ENCODE results near the gene SNRPD1.
"Not testable (repeated sequence)": the region's sequence is repeated elsewhere in the genome, so short reads cannot be mapped to it uniquely, and the experiment has no call there.

Gene SNRPD1

DNA sequence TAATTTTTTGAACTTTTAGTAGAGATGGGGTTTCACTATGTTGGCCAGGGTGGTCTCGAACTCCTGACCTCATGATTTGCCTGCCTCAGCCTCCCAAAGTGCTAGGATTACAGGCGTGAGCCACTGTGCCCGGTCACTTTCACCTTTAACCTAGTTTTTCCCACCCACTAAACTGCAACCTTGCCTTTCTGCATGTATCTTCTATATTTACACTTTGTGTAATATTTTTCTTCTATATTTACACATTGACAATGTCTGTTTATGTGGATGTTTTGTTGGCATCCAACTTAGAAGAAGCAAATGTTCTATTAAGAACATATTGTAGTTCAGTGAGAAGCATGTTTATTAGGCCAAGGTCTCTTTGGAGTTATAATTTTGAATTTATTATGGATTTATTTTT lies 26.7 kb downstream of the SNRPD1 start:
- DNase-seq: no peak

GRCh38 chr18:21640375-21640774 lies 28.3 kb downstream of the SNRPD1 start:
- not testable (repeated sequence) for DNase-seq

DNA sequence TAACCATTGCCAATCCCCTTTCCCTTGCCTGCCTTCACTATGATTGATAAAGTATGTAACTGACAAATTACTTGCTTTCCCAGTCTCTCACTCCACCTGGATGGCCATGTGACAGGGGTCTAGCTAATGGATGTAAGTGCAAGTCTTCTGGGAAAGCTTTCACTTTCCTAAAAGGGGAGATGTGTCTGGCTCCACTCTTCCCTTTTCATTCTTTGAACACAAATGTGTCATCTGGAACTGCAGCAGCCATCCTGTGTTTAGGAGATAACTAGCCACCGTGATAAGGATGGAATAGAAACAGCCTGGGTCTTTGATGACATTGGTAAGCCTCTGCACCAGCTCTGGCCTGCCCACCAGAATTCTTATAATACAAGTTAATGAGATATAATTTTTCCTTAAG lies 38.2 kb downstream of the SNRPD1 start:
- DNase-seq: no peak

GRCh38 chr18:21652073-21652472 lies 40.0 kb downstream of the SNRPD1 start:
- DNase-seq: no peak

DNA sequence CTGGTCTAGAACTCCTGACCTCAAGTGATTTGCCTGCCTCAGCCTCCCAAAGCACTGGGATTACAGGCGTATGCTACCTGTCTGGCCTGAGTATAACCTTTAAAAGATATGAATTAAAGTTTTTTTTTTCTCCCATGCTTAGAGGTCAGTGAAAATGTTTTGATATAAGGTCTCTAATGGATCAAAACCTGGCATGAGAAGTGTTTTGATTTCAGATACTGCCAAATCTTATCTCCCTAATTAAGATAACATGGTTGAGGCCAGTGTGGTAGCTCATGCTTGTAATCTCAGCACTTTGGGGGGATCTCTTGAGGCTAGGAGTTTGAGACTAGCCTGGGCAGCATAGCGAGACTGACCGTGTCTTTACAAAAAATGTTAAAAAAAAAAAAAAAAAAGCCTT lies 41.2 kb downstream of the SNRPD1 start:
- DNase-seq: no peak

GRCh38 chr18:21656402-21656801 lies 44.3 kb downstream of the SNRPD1 start:
- no peak for DNase-seq

DNA sequence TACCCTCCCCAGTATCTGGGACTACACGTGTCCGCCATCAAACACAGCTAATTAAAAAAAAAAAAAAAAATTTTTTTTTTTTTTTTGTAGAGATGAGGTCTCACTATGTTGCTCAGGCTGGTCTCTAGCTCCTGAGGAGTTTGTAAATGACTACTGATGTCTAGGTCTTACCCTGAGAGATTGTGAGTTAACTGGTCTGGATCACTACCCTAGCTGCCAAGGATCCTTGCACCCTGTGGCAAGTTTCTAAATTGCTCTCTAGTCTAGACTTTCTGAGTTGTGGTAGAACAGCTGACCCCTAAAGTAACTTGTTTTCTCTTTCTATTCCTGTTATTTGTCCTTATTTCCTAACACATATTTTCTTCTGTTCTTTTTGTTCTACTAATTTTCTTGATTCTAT lies 48.0 kb downstream of the SNRPD1 start:
- DNase-seq: no peak

DNA sequence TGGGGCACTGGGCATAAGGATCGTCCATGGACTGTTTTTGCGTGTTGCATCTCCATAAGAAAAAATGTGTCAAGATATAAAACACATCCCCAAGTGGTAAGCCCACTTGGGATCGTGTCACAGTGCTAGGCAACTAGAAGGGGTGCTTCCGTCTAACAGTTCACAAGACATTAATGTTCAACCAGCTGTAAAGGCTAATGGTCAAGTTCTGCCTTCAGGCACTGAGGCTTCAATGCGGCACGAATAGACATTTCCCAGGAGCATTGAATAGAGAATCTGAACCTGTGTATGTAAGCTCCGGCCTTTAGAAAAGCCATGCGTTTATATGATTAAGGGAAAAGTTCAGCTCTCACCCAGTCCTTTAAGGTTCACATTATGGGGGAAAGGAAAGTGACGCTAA lies 50.5 kb downstream of the SNRPD1 start:
- no peak for DNase-seq

DNA sequence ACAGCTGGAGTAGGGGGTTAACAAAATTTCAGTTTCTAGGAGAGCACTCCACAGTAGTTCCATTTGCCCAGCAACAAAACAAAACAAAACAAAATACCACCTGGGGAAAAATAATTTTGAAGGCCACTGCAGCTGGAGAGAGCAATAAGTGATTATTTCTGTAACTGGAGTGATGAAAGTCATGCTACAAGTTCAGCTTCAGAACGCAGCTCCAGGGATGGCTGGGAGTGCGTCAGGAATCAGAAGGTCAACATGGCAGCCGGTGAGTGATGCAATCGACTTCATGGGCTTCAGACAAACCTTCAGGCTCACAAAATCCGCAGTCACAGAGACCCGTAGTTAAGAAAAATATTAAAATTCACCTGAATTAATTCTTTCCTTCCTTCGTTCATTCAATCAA lies 51.5 kb downstream of the SNRPD1 start:
- no peak for DNase-seq

DNA sequence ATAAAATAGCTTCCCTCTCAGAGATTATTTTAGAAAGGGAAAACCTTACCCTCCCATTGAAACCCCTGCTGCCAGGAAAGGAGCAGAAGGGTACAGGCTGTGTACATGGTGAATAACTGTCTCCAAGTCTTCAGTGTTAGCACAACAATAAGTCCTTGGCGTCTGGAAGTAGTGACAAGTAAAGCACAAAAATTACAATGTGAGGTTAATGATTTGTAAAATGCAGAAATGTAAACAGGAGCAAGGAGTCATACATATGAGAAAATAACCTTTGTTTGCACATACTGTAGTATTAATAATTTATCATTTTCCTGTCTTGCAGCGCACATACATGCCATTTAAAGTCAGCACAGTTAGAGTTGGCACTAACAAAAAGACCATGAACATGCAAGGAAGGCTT lies 52.0 kb downstream of the SNRPD1 start:
- DNase-seq: no peak

GRCh38 chr18:21669736-21670285 lies 57.7 kb downstream of the SNRPD1 start:
- no peak for DNase-seq

DNA sequence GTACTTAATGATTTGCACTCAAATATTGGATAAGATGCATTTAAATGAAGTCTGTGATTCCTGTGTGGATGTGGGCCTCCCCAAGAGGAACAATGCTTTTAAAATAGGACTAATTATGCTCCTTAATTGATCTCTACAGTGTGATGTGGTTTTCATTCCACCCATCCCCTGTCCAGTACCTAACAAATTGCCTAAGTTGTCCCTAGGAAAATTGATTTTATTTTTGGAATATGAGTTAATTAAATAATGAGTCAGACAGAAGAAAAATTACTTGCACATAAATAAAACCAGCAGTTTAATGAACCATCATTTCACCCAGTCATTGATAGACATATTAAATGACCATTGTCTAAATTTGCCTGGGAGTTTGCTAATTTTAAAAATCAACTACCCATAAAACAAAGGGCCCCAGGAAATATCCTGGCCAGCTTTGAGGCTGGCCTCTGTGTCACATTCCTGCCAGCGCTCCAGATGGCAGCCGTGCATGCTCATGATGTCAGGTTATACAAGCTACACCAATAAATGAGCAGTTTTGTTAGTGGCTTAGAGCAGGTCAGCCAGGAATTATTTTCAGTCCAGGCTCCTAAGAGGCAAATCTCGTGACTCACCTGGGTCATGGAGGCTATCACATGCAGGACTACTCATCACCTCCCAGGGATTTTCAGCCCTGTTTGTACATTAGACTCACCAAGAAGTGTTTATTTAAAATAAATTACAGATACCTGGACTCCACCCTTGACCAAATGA lies 60.6 kb downstream of the SNRPD1 start:
- DNase-seq: no peak

- DNase-seq: not testable (repeated sequence)
Observed at GRCh38 chr18:21675354-21675753, 63.2 kb downstream of the SNRPD1 start.

- DNase-seq: no peak
Observed at GRCh38 chr18:21678859-21679258, 66.7 kb downstream of the SNRPD1 start.

GRCh38 chr18:21680161-21680560 lies 68.0 kb downstream of the SNRPD1 start:
- DNase-seq: no peak

GRCh38 chr18:21682371-21683051 lies 70.4 kb downstream of the SNRPD1 start:
- DNase-seq: no peak

Measured in SHP77 (cell line).